PC-3 (cell line): ENCODE measurements around the gene EPHB2.

Source experiments
- EZH2 ChIP-seq: fragments of 300-600 bp; sonication (generic); IDR thresholded peaks from one replicate; pipeline ENCODE4 v1.6.1; 2017; ENCODE audit warnings: antibody characterized with exemption, mild to moderate bottlenecking, low read length; ENCODE audit not compliant: unreplicated experiment
- EZH2phosphoT487 ChIP-seq: fragments of 300-600 bp; sonication (generic); IDR thresholded peaks from 2 replicates; pipeline ENCODE4 v1.6.1; 2018; ENCODE audit warnings: mild to moderate bottlenecking, antibody characterized with exemption, low read length, borderline replicate concordance
- TF ChIP-seq, protein P1 (sequence below): fragments of 300-600 bp; sonication (generic); conservative IDR thresholded peaks from 2 replicates; pipeline ENCODE4 v1.5.1; 2017; ENCODE audit warnings: antibody characterized with exemption, low read depth, mild to moderate bottlenecking, low read length

DNA sequence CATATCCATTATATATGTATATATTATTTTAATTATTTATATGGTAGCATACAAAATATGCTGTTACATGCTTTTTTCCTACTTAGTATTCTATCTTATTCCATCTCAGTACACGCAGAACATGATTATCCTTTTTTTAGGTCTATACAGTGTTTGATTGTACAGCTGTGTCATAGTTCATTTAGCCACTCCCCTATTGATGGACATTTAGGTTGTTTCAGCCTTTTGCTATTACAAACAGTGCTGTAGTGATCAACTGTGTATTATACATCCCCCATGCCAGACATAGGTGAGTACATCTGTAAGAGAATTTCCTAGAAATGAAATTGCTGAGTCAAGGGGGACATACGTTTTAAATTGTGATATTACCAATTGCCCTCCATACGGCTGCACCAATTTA, 246.4 kb downstream of the EPHB2 start:
- TF ChIP-seq, protein P1, sequence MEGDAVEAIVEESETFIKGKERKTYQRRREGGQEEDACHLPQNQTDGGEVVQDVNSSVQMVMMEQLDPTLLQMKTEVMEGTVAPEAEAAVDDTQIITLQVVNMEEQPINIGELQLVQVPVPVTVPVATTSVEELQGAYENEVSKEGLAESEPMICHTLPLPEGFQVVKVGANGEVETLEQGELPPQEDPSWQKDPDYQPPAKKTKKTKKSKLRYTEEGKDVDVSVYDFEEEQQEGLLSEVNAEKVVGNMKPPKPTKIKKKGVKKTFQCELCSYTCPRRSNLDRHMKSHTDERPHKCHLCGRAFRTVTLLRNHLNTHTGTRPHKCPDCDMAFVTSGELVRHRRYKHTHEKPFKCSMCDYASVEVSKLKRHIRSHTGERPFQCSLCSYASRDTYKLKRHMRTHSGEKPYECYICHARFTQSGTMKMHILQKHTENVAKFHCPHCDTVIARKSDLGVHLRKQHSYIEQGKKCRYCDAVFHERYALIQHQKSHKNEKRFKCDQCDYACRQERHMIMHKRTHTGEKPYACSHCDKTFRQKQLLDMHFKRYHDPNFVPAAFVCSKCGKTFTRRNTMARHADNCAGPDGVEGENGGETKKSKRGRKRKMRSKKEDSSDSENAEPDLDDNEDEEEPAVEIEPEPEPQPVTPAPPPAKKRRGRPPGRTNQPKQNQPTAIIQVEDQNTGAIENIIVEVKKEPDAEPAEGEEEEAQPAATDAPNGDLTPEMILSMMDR: no peak
- no peak for TF ChIP-seq EZH2
- no peak for TF ChIP-seq EZH2phosphoT487
